GM19372 (cell line): ENCODE data around the gene REEP3.

Experiments
- ATAC-seq: cut with Tn5 transposase; IDR thresholded peaks from one replicate; pipeline ENCODE4 v1.9.1; 2021; ENCODE audit warnings: mild to moderate bottlenecking, low read depth, moderate library complexity; ENCODE audit not compliant: unreplicated experiment

The REEP3 gene

DNA sequence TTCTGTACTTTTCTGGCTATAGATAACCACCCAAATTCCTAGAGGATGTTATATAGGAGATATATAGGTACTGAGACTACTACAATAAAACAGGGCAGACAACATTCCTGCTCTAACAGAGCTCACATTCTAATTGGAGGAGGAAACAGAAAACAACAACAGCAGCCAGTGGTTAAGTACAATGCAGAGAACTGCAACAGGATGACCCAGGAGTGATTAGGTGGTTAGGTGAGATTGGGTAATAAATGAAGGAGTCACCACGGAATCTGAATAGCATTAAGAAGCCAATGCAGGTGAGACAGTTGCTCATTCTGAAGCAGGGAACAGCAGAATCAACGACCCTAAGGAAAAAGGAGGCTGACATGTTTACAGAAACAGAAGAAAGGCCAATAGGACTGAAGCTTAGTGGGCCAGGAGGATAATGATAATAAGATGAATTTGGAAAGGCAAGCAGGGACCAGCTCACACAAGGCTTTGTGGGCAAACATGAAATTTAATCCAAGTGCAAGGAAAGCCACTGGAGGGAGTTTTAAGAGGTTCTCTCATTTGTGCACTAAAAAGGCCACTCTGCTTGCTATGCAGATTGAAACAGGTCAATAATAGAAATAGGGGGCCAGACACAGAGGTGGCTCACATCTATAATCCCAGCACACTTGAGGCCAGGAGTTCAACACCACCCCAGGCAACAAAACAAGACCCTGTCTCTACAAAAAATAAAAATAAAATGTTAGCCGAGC lies 16.9 kb upstream of the REEP3 start:
- ATAC-seq: no peak

DNA sequence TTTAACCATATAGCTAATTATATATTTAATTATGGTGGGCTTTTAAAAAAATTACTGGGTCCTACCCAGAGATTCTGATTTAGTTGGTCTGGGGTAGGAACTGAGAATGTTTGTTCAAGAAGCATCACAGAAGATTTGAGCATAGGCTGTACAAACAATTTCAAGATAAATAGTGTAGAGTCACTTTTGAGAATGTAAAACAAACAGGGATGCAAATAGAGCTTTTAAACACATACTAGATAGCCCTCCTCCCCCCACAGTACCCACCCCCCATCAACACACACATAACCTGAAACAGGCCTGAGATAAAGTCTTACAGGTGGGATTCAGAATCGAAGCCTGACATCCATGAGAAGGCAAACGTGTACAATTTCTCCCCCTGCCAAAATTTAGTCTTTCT lies 15.6 kb upstream of the REEP3 start:
- ATAC-seq: no peak

GRCh38 chr10:63506554-63506953 lies 14.6 kb upstream of the REEP3 start:
- no peak for ATAC-seq

- ATAC-seq: no peak
Observed at GRCh38 chr10:63515002-63515763, 6.0 kb upstream of the REEP3 start.

DNA sequence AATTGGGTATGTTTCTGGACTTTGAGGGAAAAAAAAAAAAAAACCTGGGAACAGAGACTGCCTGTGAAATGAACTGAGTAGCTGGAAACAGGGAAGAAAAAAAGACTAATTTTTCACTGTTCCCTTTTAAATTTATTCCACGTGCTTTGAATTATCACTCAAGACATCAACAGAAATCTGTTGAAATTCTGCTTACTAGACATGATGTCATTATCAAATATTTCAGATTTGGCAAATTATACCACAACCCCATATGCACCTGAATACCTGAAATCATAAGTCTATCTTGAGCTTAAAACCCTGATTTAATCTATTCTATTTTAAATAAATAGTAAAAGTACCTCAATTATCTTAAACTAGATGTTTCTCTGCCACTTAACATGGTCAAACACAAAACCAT lies 5.0 kb upstream of the REEP3 start:
- no peak for ATAC-seq

- ATAC-seq: no peak
Observed at GRCh38 chr10:63518690-63519288, 2.4 kb upstream of the REEP3 start.

- peak; percentile 58 for ATAC-seq
Observed at GRCh38 chr10:63521416-63522276, 445 bp downstream of the REEP3 start.

DNA sequence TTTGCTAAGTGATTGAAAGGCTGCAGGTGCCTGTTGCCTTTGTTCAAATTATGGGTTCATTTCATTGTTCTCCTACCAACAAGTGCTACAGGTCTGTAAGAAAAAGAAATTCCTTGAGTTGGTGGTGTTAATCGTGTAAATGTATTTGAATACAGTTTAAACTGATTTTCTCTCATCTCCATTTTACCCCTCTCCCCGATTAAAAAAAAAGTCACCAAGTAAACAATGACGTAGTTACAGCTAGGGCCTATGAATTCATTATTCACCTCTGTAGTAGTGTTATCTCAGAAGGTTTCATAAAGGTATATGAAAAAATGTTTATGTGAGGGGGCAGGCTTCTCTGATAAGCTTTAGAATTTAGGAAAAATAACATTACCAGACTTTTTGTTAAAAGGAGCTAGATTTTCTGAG lies 1.1 kb downstream of the REEP3 start:
- no peak for ATAC-seq

DNA sequence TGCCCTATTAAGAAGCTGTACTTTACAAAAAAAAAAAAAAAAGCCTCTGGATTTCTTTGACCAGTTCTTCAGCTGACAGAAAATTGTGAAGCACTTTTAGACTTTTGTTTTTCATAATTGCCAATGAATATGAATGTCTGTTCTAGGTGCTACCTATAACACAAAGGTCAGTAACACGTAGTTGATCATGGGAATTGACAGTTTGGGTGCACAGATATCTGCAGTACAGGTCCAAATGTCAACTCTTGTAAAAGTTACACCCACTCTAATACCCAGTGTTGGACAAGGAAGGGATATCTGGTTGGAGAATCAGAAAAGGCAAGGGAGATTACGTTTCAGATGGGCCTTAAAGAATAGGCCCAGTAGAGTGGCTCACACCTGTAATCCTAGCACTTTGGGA lies 1.8 kb downstream of the REEP3 start:
- no peak for ATAC-seq

DNA sequence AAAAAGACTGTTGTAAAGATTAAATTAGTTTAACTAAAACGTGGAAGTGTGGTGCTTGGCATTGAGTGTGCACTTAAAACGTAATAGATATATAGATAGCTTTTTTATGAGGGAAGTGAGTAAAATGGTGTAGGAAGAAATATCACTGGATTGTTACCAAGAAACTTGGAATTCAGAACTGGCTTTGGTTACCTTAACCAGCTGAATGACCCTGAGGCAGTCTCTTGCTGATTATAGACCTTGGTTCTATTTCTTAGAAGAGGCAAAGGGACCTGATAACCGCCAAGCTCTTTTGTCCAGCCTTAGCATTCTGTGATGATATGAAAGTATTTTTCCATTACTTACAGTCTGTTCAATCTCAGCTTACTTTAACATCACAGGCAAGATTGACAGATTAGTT lies 3.8 kb downstream of the REEP3 start:
- no peak for ATAC-seq

- no peak for ATAC-seq
Observed at GRCh38 chr10:63527401-63527800, 6.2 kb downstream of the REEP3 start.

- no peak for ATAC-seq
Observed at GRCh38 chr10:63528084-63528744, 7.0 kb downstream of the REEP3 start.

GRCh38 chr10:63530409-63530808 lies 9.2 kb downstream of the REEP3 start:
- no peak for ATAC-seq

DNA sequence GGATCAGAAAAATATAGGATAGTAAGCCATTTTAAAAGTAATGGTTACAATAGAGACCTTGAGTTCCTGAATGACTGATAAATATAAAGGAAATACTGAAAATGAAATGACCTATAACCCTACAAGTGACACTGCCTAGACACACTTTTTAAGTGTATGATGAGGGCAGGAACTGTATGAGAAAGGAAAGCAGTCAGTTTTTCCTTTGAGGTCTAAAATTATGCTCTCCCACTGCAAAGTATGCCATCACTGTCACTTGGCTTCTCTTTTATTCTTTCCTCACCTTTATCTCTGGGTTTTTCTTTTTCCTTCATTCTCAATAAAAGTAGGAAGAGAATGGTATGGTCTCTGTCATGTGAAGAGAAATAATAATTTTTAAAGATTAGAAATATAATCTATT lies 13.5 kb downstream of the REEP3 start:
- ATAC-seq: no peak

DNA sequence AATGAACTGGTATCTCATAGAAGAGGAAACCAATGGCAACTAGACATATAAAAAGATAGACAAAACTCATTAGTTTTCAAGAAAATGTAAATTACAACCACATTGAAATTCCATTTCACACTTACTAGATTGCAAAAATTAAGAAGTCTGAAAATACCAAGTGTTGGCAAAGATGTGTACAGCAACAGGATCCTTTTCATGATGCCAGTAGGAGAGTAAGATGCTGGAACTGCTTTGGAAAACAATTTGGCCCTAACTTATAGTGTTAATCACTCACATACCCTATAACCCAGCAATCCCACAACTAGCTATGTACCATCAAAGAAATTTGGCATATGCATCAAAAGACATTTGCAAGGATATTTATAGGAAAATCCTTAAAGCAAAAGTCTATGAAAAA lies 15.5 kb downstream of the REEP3 start:
- ATAC-seq: no peak

DNA sequence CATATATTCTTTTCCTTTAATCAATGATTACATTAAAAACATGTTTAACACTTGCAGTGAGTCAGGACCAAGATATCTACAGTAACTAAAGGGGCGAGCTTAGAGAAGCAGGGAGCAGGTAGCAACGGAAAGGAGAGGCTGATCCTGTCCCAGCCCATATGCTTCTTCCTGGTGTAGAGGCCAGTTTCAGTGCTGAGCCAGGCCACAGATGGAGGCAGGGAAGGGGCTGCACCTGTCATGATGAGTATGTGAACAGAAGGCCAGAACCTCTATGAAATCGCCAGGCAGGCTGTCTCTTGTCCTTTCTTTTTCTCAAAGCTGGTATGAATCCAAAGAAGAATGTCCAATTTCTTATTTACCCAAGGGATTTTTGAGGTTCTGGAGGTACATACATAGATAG lies 16.3 kb downstream of the REEP3 start:
- no peak for ATAC-seq

DNA sequence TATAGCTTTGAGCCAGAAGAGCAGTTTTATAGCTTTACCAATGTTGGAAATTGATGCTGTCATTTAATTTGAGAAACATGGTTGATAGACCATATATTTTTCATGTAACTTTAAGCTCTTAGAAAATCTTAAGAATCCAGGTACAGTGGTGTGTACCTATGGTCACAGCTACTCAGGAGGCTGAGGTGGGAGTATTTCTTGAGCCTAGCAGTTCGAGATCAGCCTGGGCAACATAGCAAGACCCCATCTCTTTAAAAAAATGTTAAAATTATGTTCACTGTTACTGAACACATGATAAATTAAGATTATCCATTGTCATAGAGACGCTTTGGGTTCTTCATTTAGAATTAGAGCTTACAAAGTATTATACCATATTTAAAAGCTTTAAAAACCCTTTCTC lies 18.2 kb downstream of the REEP3 start:
- no peak for ATAC-seq

DNA sequence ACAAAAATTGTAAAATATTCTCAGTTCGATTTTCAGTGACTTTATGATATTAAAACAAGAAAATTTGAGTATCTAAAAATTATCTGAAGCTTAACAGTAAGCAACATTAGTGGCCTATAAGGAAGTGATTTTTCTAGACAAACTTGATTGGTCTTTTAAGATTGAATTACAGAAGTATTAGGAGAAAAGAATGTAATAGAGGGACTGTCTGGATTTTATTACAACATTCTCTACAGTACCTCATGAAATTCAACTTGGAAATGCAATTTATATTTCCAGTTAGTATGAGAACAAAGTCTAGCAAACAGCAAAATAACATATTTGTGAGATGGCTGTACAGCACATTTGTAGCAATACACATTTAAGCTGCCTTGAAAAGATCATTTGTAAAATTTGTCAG lies 18.8 kb downstream of the REEP3 start:
- no peak for ATAC-seq

GRCh38 chr10:63542835-63543575 lies 21.8 kb downstream of the REEP3 start:
- no peak for ATAC-seq

- no peak for ATAC-seq
Observed at GRCh38 chr10:63543576-63543962, 22.4 kb downstream of the REEP3 start.
